GM12872 (cell line): ENCODE data around the gene HHAT.

Experiments used
- TF ChIP-seq, protein P1 (sequence below): IDR thresholded peaks from 3 replicates; pipeline ENCODE4 v1.5.1; 2011; ENCODE audit warnings: low read depth, mild to moderate bottlenecking, low read length, moderate library complexity; ENCODE audit not compliant: insufficient read depth

The HHAT gene

DNA sequence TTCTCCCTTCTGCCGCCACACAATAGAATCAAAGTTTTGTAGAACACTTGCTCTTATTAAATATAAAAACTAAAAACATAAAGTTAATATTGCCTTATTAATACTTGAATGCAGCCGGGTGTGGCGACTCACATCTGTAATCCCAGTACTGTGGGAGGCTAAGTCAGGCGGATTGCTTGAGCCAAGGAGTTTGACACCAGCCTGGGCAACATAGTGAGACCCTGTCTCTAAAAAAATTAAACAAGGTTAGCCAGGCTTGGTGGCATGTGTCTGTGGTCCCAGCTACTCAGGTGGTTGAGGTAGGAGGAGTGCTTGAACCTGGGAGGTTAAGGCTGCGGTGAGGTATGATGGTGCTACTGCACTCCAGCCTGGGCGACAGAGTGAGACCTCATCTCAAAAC, 13.2 kb upstream of the HHAT start:
- TF ChIP-seq, protein P1, sequence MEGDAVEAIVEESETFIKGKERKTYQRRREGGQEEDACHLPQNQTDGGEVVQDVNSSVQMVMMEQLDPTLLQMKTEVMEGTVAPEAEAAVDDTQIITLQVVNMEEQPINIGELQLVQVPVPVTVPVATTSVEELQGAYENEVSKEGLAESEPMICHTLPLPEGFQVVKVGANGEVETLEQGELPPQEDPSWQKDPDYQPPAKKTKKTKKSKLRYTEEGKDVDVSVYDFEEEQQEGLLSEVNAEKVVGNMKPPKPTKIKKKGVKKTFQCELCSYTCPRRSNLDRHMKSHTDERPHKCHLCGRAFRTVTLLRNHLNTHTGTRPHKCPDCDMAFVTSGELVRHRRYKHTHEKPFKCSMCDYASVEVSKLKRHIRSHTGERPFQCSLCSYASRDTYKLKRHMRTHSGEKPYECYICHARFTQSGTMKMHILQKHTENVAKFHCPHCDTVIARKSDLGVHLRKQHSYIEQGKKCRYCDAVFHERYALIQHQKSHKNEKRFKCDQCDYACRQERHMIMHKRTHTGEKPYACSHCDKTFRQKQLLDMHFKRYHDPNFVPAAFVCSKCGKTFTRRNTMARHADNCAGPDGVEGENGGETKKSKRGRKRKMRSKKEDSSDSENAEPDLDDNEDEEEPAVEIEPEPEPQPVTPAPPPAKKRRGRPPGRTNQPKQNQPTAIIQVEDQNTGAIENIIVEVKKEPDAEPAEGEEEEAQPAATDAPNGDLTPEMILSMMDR = no peak

DNA sequence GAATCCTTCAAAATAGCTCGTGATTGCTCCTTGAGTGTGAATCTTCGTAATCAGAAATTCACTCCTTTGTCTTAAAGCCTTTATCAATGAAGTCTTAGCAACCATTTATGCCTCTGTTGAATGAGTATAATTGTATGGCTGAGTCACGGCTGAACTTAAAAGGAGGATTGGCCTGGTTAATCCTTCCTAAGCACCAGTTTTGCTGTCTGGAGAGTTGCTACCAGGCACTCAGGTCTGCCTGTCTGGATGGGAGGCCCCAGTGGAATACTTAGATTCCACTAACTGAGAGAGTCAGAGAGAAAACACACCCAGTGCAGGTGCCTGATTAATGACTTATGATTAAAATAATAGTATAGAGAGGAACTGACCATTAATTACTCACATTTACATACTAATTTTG, 7.6 kb upstream of the HHAT start:
- TF ChIP-seq, protein P1 = no peak

DNA sequence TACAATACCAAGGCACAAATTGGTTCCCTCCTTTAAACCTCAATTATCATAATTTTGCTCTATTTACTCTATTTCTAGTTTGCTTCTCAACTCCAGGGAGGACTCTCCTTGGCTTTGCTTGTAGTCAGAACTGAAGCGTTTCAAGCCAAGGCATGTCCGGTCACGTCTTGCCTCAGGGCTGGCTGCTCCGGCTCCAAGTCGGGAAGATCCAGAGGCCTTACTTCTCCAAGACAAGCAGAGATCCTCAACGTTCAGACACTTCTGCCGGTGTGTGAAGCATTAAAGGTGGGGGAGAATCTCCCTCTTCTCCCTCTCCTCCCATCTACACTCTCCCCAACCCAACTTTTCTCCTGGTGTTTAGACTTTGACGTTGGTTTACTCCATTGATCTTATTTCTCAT, 7.2 kb upstream of the HHAT start:
- TF ChIP-seq, protein P1 = no peak

DNA sequence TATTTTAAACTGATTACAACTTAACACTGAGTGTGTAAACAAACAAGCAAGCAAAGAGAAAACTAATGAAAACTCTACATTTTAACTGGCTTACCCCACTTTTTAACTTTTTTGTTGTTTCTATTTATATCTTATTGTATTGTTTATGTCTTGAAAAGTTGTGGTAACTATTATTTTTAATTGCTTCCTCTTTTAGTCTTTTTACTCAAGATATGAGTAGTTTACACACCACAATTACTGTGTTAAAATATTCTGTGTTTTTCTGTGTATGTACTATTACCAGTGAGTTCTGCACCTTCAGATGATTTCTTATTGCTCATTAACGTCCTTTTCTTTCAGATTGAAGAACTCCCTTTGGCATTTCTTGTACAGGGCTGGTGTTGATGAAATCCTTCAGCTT, 4.7 kb upstream of the HHAT start:
- TF ChIP-seq, protein P1 = no peak

DNA sequence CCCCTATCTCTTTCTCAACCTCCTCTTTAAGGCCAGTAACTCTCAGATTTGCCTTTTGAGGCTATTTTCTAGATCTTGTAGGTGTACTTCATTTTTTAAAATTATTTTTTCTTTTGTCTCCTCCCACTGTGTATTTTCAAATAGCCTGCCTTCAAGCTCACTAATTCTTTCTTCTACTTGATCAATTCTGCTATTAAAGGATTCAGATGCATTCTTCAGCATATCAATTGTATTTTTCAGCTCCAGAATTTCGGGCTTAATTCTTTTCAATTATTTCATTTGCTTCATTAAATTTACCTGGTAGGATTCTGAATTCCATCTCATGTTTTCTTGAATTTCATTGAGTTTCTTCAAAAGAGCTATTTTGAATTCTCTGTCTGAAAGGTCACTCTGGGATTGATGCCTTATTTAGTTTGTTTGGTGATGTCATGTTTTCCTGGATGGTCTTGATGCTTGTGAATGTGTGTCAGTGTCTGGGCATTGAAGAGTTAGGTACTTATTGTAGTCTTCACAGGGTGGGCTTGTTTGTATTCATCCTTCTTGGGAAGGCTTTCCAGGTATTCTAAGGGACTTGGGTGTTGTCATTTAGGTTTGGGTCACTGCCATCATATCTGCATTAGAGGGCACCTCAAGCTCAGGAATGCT, 3.6 kb upstream of the HHAT start:
- TF ChIP-seq, protein P1 = no peak

DNA sequence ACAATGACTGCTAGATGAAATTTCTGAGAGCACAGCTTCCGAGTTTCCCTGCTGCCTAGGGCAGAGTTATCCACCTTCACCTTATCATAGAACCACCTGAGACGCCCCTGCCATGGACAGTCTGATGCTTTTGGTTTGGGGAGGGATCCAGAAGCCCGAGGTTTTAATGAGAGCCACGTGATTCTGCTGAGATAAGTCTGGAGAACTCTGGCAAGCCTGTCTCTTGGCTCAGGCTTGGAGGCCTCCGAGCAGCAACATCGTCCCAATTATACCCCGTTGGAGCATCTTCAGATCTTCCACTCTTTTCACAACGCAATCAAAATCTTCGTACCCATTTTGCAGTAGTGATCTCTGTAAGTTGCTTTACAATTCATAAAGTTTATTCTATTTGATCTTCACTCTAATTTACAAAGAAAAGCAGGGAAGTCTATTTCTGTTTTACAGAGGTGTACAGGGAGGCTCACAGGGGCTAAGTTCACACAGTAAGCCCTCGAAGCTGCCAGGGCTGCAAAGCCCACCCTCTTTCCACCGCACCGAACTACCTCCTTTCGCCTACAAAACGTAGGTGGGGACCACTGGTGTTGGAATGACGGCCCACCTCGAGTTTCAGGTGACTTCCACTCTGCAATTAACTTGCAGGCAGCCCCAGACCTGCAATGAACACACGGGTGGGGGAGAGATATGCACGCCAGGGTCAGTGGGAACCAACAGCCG, 513 bp upstream of the HHAT start:
- TF ChIP-seq, protein P1 = no peak

DNA sequence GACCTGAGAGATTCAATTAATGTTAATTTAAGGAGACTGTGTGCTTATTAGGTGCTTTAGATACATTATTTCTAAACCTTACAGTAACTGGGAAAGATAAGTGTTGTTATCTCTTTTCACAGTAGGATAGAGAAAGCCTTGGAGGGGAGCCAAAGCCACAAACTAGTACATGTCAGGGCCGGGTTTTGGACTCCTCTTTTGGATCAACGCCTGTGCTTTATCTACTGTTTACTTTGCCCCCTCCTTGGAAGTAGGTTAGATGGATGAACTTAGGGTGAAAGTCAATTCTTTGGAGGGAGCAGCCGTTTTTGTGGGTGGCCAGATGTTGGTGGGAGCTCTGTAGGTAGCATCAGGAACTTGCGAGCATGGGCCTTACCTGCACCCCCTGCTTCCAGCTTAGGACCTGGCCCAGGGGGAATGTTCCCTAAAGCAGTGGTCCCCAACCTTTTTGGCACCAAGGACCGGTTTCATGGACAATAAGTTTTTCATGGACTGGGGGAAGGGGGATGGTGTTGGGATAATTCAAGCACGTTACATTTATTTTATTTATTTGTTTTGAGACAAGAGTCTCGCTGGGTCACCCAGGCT, 1.7 kb downstream of the HHAT start:
- TF ChIP-seq, protein P1 = no peak
